HG03575 (cell line): ENCODE data around the gene KLHDC4.
"Not testable (repeated sequence)": the region's sequence is repeated elsewhere in the genome, so short reads cannot be mapped to it uniquely, and the experiment has no call there.

ENCODE experiments used
- ATAC-seq: cut with Tn5 transposase; IDR thresholded peaks from one replicate; pipeline ENCODE4 v1.9.1; 2021; ENCODE audit not compliant: unreplicated experiment, insufficient number of reproducible peaks, low FRiP score; ENCODE audit errors: extremely low read depth

KLHDC4 gene

GRCh38 chr16:87725596-87726235, 40.1 kb downstream of the KLHDC4 start:
- no peak for ATAC-seq

- no peak for ATAC-seq
These were observed 41.1 kb downstream of the KLHDC4 start for GRCh38 chr16:87724490-87725291.

- ATAC-seq = no peak
These were observed 42.6 kb downstream of the KLHDC4 start for GRCh38 chr16:87723226-87723623.

- no peak for ATAC-seq
These were observed 43.1 kb downstream of the KLHDC4 start for GRCh38 chr16:87722590-87723225.

- ATAC-seq = no peak
These were observed 43.9 kb downstream of the KLHDC4 start for GRCh38 chr16:87721622-87722585.

GRCh38 chr16:87720446-87720845, 45.3 kb downstream of the KLHDC4 start:
- ATAC-seq = no peak

GRCh38 chr16:87718831-87719230, 47.0 kb downstream of the KLHDC4 start:
- ATAC-seq = not testable (repeated sequence)

GRCh38 chr16:87715658-87716057, 50.1 kb downstream of the KLHDC4 start:
- no peak for ATAC-seq

- no peak for ATAC-seq
These were observed 50.6 kb downstream of the KLHDC4 start for GRCh38 chr16:87715231-87715630.

GRCh38 chr16:87713451-87714229, 52.1 kb downstream of the KLHDC4 start:
- no peak for ATAC-seq

GRCh38 chr16:87712184-87712762, 53.5 kb downstream of the KLHDC4 start:
- no peak for ATAC-seq

- no peak for ATAC-seq
These were observed 54.9 kb downstream of the KLHDC4 start for GRCh38 chr16:87710887-87711286.

GRCh38 chr16:87709677-87710076, 56.1 kb downstream of the KLHDC4 start:
- no peak for ATAC-seq

- no peak for ATAC-seq
These were observed 56.7 kb downstream of the KLHDC4 start for GRCh38 chr16:87708881-87709638.

GRCh38 chr16:87707714-87708580, 57.8 kb downstream of the KLHDC4 start:
- ATAC-seq = no peak

- ATAC-seq = no peak
These were observed 58.7 kb downstream of the KLHDC4 start for GRCh38 chr16:87707097-87707496.
